NOMO-1 treated with dmso at 0.1 percent for 144 hours (cell line): ENCODE data around the gene BICDL1.
"Not testable (repeated sequence)": the region's sequence is repeated elsewhere in the genome, so short reads cannot be mapped to it uniquely, and the experiment has no call there.

Experiments used
- DNase-seq: peaks from one replicate; lab custom pipeline; 2025; ENCODE audit not compliant: unreplicated experiment; lab: John Stamatoyannopoulos, UW

The BICDL1 gene

DNA sequence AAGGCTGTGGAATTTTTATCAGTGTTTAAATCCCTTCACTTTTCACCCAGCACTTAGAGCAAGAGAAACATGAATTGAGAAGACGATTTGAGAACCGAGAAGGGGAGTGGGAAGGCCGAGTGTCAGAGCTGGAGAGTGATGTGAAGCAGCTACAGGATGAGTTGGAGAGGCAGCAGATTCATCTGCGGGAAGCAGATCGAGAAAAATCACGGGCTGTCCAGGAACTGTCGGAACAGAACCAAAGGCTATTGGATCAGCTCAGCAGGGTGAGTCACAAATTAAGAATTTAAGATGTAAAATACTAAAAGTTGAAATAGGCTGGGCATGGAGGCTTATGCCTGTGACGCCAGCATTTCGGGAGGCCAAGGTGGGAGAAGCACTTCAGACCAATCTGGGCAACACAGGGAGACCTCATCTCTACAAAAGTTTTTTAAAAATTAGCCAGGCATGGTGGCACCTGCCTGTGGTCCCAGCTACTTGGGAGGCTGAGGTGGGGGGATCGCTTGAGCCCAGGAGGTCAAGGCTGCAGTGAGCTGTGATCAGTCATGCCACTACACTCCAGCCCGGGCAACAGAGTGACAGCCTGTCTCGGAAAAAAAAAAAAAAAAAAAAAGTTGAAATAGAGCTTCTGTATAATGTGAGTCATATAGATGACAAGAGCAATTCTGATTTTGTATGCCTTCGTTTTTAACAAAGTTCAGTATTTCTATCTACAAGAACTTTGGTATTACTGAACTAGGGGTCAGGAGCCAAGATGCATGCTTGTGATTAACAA is 9.6 kb downstream of the BICDL1 start:
- DNase-seq = no peak

DNA sequence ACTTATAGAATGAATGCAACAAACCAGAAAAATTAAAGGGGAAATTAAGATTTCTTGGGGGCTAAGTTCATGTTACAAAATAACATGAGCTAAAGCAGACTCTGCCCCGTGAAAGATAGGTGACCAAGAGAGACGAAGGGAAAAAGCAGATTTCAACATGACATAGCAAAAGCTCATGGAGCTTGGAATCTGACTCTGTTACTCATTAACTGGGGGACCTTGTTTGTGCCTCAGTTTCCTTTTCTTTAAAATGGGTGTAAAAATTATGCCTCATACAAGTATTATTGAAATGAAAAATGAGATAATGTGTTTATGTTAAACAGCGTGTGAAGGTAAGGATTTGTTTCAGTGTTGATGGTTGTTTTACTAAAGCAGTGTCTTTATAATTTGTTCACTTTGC is 11.5 kb downstream of the BICDL1 start:
- no peak for DNase-seq

DNA sequence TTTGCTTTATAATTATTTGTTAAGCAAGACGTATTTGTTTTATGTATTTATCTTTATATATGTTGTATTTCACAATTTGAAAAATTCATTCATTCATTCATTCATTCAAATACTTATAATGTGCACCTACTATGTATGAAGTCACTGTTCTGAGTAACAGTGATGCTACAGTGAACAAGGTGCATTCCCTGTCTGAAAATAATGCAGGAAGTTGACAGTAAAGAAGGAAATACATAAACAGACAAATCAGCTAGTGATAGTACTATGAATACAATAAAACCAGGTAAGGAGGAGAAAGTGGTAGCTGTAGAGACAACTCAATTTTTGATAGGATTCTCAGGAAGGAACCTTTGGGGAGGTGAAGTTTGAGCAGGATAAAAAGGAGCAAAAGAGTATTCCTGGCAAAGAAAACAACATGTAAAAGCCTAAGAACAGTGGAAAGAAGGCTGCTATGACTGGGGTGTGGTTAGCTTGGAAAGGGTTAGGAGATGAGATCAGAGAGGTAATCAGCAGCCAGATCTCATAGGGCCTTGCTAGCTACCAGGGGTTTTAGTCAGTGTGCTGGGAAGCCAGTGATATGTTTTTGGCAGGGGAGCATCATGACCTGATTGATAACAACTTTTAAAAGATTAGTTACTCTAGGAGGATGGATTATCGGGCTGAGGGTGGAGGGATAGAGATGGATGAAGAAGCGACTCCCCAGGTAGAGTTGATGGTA is 17.4 kb downstream of the BICDL1 start:
- no peak for DNase-seq

DNA sequence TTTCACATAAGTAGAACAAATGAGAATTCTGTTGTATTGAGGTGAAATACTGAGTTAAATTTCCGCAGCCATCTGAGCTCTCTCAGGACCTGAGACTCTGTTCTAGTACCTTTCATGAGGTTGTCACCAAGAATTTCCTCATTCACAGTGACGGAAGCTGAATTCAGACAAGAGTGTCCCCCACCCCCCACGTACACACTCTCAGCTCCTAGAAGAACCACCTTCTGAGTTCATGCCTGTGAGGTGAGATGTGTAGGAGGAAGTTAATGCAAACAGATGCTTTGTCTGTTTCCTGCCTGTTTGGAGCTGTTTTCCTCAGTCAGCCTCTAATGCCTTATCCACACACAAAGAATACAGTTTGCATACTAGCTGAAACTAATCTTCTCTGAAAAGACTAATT is 18.2 kb downstream of the BICDL1 start:
- DNase-seq = no peak

DNA sequence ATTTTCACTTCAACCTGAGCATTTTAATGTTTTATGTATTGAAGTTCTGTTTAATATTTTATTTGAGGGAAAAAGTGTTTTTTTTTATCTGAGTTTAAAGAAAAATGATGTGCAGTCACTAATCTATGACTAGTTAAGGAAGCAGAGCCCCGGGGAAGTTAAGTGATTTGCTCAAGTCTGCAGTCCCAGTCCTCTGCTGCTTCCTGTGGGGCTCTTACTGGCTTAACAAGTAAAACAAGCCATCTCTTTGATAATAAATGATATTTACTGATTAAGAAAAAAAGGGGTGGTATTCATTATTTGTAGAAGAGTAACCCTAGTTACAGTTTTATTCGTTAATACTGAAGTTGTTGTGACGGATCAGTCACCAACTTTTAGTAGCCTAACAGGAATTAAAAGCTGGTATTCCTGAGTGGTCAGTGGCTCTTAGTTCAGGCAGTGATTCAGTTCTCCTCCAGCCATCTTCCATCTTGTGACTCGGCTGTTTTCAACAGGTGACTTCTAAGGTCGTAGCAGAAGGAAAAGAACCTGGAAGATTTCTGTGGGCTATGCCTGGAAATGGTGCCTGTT is 21.7 kb downstream of the BICDL1 start:
- no peak for DNase-seq

DNA sequence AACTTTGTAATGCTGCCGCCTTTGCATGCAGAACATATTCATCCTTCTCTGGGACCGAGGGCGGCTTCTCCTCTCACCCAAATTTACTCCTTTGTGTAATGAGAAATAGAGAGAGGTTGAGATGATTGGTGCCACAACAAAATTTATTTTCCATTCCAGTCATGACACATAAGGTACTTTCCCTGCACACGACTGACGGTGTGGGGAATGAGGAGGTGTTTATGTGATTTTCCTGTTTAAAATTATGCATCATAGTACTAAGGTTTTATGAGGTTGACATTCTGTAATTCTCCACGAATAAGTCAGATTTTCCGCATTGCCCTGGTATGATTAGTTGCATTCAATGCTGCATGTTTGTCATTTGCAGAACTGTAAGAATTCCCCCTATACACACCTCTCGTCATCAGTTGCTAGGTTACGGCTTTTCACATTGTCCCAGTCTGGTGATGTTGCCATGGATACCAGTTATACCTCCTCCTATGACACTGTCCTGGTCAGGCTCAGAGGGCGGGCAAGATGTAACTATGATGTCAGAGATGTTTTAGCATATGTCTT is 23.1 kb downstream of the BICDL1 start:
- DNase-seq = no peak

DNA sequence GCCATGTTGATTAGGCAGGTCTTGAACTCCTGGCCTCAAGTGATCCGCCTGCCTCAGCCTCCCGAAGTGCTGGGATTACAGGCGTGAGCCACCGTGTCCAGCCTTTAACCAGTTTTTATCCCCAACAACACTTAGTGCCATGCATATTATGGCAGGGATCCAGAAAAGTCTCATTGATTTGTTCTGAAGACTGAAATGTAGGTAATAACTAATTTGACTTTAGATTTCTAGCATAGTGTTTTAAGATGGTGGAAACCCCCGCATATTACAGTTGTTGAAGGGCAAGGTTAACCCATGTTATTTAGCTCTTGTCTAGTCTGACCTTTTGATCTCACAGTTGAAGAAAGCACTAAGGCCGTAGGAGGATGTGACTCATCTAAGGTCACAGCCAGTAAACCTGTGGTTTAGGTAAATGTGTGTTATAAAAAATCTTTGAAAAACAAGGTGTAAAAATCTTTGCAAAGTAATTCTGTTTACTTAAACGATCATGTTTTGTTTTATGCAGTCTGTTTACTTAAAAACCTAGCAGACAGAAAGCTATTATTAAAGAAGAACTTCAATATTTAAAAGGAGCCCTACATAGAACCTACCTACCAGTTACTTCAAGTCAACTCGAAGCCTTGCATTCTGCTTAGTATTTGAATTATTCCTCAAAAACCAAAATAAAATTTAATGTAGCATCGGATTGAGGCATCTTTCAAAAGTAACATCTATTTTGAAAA is 24.8 kb downstream of the BICDL1 start:
- no peak for DNase-seq

DNA sequence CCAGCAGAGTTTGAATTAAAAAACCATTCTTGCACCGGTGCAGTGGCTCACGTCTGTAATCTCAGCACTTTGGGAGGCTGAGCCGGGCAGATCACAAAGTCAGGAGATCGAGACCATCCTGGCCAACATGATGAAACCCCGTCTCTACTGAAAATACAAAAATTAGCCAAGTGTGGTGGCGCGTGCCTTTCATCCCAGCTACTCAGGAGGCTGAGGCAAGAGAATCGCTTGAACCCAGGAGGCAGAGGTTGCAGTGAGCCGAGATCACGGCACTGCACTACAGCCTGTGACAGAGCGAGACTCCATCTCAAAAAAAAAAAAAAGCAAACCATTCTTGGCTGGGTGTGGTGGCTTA is 25.3 kb downstream of the BICDL1 start:
- not testable (repeated sequence) for DNase-seq

DNA sequence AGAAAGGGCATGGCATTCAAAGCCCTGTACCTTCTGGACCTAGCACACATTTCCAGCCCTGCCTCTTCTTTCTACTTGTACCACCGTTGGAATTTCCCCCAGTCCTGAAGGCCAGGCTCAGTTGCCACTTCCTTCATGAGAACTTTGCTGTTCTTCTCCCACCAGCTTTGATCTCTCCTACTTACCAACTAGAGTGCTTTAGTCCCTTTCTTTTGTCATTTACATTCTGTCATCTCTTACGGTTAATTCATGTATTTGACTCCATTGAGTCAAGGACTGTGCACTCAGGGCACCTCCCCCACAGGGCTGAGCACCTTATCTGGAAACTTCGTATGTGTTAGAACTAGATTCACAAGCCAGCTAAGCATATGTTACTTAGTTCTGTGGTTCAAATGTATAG is 26.3 kb downstream of the BICDL1 start:
- no peak for DNase-seq

DNA sequence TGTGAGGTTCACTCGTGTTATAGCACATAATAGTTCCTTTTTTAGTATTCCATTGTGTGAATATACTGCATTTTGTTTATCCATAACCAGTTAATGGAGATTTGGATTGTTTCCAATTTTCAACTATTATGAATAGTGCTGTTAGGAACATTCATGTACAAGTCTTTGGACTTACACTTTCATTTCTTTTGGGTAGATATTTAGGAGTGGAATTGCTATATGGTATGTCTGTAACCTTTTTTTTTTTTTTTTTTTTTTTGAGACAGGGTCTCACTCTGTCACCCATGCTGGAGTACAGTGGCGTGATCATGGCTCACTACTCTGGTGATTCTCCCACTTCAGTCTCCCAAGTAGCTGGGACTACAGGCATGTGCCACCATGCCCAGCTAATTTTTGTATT is 27.2 kb downstream of the BICDL1 start:
- not testable (repeated sequence) for DNase-seq

DNA sequence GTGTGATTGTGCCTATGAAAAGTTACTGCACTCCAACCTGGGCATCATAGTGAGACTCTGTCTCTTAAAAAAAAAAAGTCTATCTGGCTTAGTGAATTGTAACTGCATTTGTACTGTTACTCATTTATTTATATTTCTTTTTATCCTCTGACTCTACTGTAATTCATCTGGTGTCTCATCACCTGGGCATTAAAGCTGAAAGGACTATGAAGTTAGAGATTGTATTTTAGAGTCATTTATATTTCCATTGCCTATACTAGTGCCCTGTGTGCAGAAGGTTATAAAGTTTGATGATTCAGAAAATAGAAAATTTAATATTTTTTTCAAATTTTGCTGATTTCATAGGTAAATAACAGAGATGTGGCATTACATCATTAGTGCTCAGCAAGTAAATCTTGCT is 30.2 kb downstream of the BICDL1 start:
- no peak for DNase-seq

DNA sequence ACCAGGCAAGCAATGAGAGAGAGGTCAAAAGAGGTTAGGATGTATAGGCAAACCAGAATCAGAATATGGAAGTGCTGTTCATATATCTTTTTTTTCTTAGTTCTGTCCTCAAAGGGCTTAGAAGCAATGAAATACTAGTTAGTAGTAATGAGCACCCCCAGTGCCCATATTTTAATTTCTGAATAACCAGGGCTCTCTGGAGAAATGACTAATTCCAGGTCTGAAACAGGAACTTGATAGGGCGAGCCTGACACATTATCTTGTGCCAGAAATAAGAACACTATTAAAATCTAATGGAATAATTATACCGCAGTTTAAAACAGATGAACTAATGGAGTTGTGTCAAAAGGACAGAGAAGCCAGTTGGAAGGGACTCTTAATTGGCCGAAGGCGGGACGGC is 30.9 kb downstream of the BICDL1 start:
- no peak for DNase-seq

DNA sequence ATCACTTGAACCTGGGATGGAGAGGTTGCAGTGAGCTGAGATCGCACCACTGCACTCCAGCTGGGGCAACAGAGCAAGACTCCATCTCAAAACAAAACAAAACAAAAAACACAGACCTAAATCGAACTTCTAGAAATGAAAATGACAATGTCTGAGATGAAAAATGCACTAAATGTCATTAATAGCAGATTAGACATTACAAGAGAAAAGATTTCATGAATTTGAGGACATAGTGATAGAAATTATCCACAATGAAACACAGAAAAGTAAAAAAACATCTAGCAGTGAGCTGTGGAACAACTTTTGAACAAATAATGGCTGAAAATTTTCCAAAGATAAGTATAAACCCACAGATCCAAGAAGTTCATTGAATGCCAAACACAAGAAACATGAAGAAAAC is 35.2 kb downstream of the BICDL1 start:
- no peak for DNase-seq

DNA sequence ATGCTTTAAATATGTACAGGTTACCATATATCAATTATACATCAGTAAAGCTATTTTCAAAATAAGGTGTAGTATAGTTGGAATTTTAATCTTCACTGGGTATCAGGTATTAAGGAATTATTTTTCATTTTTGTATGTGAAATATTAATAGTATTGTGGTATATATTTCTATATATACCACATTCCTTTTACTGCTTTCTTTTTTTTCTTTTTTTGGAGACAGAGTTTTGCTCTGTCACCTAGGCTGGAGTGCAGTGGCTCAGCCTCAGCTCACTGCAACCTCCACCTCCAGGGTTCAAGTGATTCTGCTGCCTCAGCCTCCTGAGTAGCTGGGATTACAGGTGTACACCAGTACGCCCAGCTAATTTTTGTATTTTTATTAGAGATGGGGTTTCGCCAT is 36.6 kb downstream of the BICDL1 start:
- no peak for DNase-seq

DNA sequence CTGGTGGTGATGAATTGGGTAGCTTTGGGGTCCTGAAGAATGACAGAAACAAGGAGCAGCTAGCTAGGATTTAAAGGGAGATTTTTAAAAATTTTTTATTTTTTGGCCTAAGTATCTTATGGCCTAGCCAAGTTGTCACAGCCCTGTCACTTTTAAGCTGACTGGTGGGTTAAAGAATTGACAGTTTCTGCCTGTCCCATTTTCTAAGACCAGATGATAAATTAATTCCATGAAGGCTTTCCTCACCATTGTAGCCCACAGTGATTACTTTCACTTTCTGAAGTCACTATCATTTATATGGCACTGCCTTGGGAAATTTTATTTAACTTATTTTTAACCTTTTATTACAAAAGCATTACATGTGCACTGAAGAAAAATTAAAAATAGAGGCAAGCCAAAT is 43.2 kb downstream of the BICDL1 start:
- no peak for DNase-seq

DNA sequence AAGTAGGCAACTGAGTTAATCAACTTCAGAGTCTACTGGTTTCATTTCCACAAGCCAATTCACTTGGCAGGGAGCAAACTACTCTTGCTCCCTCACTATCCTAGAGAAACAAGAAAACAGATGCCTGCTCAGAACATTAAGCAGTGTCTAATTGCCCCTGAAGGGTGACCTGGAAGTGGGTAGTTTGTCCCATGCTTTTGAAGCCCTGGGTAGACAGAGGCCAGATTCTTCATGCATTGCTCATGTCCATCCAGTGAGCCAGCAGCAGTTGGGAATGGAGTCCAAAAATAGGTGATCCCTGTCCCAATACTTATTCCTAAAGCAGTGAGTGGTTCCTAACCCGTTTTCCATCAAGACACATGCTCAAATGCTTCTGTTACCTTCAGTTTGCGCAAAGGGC is 48.8 kb downstream of the BICDL1 start:
- no peak for DNase-seq

DNA sequence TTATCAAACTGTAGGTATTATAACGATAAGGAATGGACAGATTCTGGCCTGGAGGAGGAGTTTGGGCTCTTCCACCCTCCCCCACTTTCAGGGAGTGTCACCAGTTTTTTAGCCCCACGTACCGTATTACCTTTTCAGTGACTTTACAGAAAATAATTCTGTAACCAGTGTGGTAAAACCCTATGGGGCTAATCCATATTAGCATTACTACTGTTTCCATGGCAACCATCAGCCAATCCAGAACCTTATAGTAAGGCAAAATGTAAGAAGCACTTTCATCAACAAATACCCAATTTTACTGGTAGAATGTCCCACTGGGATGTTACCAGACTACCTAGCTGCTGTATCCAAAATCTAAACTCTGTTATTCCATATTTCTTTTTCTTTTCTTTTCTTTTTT is 50.7 kb downstream of the BICDL1 start:
- no peak for DNase-seq

DNA sequence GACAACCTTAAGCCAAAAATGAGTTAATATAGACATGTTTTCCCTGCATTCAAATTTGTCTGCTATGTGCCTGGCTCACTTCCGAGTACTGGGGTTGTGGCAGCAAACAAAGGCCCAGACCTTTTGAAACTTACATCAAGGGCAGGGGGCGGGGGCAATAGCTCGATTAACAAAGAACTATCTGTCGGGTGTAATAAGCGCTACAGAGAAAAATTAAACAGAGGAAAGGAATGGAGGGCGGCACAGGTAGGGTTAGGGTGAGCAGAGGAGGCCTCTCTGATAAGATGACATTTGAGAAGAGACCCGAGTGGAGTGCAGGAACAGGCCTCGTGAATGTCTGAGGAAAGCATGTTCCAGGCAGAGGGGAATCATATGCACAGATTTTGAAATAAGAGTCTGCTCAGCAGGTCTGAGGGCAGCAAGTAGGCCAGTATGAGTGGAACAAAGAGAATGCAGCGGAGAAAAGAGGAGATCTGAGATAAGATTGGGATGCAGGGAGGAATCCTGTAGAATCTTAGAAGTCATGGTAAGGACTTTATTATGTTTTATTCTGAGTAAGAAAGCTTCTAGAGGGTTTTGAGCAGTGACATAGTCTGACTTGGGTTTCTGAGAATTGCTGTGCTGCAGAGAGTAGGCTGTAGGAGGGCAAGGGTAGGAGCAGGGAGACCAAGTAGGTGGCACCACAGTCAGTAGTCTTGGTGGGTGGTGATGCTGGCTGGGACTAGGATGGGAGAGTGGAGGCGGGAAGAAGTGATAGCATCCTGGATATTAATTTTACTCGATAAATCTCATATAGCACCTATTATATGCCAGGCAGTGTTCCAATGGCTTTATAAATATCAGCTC is 52.6 kb downstream of the BICDL1 start:
- no peak for DNase-seq

DNA sequence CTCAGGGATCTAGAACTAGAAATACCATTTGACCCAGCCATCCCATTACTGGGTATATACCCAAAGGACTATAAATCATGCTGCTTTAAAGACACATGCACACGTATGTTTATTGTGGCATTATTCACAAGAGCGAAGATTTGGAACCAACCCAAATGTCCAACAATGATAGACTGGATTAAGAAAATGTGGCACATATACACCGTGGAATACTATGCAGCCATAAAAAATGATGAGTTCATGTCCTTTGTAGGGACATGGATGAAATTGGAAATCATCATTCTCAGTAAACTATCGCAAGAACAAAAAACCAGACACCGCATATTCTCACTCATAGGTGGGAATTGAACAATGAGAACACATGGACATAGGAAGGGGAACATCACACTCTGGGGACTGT is 56.3 kb downstream of the BICDL1 start:
- DNase-seq = not testable (repeated sequence)

DNA sequence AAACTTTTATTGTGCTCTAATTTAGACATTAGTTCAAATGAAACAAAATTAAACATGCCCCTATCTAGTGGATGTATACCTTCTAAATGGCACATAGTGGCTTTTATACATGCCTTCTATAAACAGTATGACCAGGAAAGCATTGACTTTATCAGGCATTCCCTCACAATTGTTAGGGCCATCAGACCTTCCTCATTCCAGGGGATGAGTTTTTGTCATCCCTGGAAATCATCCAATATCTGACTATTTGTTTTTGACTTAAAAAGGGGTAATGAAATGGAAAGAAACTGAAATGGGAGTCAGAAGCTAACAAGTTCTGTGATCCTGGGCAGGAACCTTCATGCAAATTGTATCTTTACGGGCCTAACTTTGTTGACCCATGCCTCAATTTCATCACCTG is 58.0 kb downstream of the BICDL1 start:
- DNase-seq = no peak

DNA sequence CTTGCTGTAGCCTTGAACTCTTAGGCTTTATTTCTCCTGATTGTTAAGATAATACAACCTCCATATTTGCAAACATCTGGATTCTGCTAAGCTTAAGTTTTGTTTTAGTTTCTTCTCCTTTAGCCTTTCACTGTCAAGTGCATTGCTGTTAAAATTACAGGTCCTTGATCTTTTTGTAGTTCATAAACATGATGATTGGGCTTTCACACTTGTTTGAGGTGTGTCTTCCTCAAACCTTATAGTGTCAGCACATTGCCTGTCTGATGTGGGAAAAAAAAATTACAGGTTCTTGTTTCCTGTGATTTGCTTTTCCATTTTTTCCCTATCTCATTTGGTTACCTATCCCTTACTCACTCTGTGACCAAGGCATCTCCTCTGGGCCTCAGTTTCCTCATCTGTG is 59.2 kb downstream of the BICDL1 start:
- DNase-seq = no peak
